HG02798 (cell line): ENCODE measurements around the gene DHFR2.
A peak's percentile ranks its signal among the peaks of the same experiment; 100 is the strongest.
"Not testable (repeated sequence)": the region's sequence is repeated elsewhere in the genome, so short reads cannot be mapped to it uniquely, and the experiment has no call there.

Experiments used
- ATAC-seq: cut with Tn5 transposase; IDR thresholded peaks from one replicate; pipeline ENCODE4 v1.9.1; 2021; ENCODE audit warnings: mild to moderate bottlenecking; ENCODE audit not compliant: unreplicated experiment, poor library complexity

DHFR2 gene

DNA sequence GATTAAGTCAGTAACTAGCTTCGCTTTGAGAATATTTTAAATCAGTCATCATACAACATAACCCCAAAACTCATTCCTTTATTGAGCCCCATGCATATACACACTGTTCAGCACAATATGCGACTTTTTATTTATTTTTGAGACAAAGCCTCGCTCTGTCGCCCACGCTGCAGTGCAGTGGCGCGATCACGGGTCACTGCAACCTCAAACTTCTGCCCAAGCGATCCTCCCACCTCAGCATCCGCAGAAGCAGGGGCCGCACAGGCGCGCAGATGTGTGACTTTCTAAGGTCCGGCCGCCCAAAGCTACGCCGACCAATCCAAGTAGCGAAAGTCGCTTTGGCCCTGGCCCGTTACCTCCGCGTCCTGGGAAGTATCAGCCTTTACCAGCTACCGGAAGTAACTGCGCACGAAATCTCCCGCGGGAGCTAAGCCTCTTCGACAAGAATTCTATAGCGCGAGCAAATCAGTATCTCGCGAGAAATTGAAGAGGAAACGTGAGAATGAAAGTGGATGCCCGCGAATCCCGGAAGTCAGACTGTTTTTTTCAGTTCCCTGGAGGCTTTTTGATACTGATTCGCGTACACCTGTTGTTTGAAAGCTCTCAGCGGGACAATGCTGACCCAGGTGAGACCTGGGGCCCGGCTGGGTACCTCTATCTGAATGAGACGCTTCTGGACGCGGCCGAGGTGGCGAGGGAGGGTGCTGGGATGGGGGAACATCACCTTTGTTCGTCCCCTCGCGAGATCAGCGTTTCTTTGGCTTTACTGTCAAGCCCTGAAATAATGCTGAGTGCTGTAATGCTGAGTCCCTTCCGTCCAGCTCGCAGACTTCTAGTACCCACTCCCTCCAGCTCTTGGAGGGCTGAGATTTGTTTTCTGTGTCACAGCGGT is at the start of gene DHFR2, which contains the start of gene NSUN3:
TSS of gene DHFR2 (minus strand) at position 404 of the 892 bp plus-strand sequence. CDS start 1,405 bp downstream, outside the sequence.
TSS of gene NSUN3 (plus strand) at position 549 of the 892 bp plus-strand sequence. CDS start at position 615, 66 bp downstream.
- peak; percentile 96 for ATAC-seq

DNA sequence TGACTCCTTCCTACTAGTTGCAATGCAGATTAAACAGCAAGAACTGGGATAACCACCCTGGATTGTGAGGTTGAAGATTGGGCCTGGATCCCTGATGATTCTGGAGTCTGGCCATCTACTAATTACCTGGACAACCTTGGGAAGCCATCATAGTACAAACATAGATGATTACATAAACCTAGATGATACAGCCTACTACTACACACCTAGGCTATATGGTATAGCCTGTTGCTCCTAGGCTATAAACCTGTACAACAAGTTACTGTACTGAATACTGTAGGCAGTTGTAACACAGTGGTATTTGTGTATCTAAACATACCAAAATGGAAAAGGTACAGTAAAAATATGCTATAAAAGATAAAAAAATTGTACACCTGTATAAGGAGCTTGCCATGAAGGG is 48.1 kb upstream of the DHFR2 start:
- ATAC-seq: no peak

GRCh38 chr3:94110232-94110631 is 47.5 kb upstream of the DHFR2 start:
- not testable (repeated sequence) for ATAC-seq

- ATAC-seq: no peak
Observed at GRCh38 chr3:94106268-94106667, 43.6 kb upstream of the DHFR2 start.

GRCh38 chr3:94101860-94102259 is 39.1 kb upstream of the DHFR2 start:
- ATAC-seq: no peak

DNA sequence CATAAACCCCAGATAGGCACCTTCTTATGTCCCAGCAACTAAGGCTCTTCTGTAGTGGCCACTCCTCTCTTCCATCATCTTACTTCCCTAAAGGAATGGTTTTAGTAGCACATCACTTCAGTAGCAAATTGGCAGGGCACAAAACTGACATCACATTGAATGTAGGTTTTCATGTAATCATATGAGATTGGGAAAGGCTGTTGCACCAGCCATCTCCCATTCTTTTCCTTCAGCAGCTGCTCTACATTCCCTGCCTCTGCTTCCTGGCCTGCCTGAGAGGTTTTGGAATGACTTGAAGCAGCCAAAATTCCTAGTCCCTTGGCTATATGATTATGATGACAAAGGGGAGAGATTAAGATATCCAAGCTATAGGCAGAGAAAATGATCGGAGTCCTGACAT is 36.6 kb upstream of the DHFR2 start:
- ATAC-seq: no peak

DNA sequence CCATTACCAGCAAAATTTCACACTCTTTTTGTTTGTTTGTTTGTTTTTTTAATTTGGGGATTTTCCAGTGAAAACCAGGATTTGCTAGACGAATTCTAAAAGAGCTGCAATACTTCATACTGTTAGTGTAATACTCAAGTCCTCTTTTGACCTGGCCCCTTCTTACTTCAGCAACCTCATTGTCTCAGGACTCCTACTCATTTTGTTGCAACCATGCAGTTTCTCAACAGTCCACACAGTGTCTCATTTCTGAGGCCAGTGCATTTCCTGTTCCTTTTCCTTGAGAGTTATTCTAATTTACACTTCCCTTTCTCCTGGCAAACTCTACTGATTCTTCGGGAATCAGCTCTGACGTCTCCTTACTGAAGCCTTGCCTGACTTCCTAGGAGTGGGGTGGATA is 35.7 kb upstream of the DHFR2 start:
- no peak for ATAC-seq

DNA sequence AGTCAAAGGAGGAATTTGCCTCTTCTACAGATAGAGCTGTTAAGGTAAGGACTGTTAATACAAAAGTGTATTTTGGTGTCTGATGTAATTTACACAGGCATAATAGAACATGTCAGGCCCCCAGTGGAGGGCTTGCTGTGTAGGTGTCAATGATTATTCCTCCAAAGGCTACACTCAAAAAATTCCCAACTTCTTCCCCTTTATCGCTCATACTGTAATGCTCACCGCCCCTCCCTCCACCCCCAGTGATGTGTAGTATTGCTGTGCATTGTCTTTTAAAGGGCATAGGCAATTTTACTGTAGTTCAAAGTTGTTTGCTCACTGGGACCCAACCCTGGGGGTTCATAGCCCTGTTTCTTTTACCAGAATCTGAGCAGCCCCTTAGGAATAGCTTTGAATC is 32.4 kb upstream of the DHFR2 start:
- ATAC-seq: no peak

DNA sequence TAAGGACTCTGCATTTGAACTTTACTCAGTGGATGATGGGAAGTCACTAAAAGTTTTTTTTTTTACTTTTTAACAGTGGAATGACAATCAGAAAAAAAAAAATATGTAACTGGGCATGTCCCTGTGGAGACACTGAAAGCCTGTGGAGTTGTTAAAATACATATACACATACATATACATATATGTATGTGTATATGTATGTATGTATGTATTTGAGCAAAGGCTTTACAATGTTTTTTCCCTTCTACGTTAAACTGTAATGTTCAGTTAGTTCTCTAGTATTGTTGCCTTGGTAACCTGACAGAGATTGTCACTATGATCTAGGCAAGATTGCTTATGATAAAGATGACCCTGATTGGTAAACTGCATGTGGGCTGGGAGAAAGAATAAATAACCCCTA is 30.4 kb upstream of the DHFR2 start:
- ATAC-seq: no peak

- no peak for ATAC-seq
Observed at GRCh38 chr3:94092086-94092485, 29.4 kb upstream of the DHFR2 start.

DNA sequence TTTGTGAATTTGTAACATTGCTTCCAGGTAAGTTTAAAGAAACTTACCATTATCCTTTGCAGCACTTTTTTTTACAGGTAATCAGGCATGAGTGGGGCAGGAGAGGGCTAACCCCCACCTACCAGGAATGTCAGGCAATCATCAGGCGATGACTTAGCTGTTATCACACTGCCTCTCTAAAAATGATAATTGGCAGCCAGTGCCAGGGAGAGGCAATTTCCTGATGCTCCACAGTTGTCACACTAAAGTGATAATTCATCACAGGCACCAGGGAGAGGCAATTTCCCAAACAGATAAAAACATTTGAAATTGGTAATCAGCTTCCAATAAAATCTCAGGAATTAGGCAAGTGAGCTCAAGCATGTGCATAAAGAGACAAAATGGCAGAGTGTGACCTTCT is 26.4 kb upstream of the DHFR2 start:
- no peak for ATAC-seq

GRCh38 chr3:94083261-94083660 is 20.5 kb upstream of the DHFR2 start:
- ATAC-seq: peak; percentile 89

DNA sequence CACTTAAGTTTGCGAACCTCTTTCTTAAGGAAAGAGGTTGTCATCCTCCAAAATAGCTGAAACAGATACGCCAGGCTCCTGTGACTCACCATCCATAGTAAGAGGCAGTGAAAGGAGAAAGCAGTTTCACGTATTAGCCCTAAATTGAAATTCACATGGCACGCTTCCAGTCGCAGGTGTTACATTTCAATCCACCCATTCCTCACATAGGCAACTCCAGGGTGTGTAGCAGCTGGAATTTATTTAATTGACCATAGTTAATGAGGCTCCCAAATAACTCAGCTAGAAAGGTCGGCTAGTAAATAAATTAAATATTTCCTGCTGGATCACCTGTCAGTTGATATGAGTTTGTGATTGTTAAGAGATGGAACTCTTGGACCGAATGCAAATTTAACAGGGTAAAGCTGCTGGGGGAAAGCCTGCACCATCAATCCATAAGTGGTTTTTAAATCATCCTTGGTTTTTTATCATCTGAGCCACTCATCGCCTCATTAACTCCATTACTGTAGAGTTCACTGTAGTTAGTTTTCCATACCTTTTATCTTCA is 19.7 kb upstream of the DHFR2 start:
- ATAC-seq: no peak

DNA sequence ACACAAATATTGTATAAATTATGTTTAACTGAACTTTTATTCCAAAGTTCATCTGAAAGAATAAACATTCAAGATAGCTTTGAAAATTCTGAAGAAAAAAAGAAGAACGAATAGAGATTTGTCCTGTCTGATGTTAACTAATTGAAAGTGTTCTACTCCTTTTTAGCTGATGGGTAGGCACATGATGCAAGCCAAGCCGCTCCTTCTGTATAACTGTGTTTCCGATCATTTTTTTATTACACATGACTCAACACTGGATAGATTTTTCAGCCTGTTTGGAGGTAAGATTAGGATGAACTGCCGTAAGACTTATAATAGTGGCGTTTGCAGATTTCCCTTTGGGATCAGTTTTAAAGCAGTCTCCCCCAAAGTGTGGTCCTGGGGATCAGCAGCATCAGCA is 19.2 kb upstream of the DHFR2 start:
- no peak for ATAC-seq

- not testable (repeated sequence) for ATAC-seq
Observed at GRCh38 chr3:94080552-94080951, 17.8 kb upstream of the DHFR2 start.

DNA sequence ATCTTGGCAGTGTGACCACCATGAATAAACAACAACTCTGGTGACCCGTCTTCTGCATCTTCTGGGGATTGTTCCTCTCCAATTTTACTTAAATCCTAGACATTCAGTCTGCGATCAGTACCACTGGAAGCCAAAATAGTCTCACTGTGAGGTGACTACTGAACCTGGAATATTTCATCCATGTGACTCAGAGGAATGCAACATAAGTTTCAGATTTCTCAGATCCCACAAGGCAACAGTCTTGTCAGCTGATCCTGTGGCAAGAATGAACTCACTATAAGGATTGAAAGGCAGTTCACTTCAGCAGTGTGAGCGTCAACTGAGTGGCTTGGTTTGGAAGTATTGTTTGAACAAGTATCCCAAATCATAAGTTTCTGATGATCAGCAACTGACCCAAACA is 13.3 kb upstream of the DHFR2 start:
- no peak for ATAC-seq

- peak; percentile 74 for ATAC-seq
Observed at GRCh38 chr3:94071713-94072284, 9.1 kb upstream of the DHFR2 start.

DNA sequence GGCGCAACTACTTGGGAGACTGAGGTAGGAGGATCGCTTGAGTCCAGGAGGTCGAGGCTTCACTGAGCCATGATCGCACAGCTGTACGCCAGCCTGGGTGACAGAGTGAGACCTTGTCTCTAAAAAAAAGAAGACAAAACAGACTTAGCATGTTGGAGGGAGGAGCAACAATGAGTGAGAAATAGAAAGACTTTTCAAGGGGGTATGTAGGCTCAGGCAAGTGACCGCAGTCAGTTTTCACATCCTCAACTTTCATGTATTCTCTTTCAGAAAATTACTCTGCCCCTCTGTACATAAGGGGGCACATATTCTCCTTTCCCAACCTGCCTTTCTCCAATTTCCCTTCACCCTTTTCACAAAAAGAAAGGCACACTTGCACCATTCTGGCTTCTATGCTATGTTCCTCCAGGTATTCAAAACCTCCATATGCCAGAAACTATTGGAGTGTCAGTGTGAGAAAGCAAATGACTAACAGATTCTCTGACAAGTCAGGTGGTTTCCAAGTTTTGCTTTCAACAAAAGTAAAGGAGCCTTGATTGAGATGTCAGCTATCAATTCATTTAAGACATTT is 7.7 kb upstream of the DHFR2 start:
- peak; percentile 56 for ATAC-seq

- no peak for ATAC-seq
Observed at GRCh38 chr3:94069194-94069813, 6.6 kb upstream of the DHFR2 start.
